IMR-90 (cell line): ENCODE results near the gene B3GAT3. TPM values are rescaled to one million over a fixed set of nuclear protein-coding genes. Genes with fewer than 3 reads are reported as not detected.

Source experiments
- ATAC-seq: fragments of 200-7000 bp; cut with Tn5 transposase; 2 replicates; pipeline ENCODE4 v1.9.1; 2020; ENCODE audit warnings: low read depth, mild to moderate bottlenecking, moderate library complexity
- BruUV-seq: library from RNA; stranded (reverse); fragments of 400-500 nt; replicated peaks from 2 replicates; lab custom pipeline; 2021; lab: Mats Ljungman, UMichigan
- CTCF ChIA-PET: fragments of 300-600 bp; formaldehyde crosslinking; extraction: SDS; loops from one replicate; lab custom pipeline; 2021; ENCODE audit warnings: antibody characterized with exemption; lab: Yijun Ruan, JAX
- POLR2A ChIA-PET: fragments of 300-600 bp; sonication (Branson Sonifier 250); formaldehyde crosslinking; loops from one replicate; lab custom pipeline; 2022; ENCODE audit warnings: antibody characterized with exemption; ENCODE audit not compliant: unreplicated experiment; lab: Charles Lee
- DNase-seq: peaks from one replicate; pipeline ENCODE4 v3.0.0; 2013
- H2AFZ ChIP-seq: replicated peaks from 2 replicates; pipeline ENCODE3; 2013; ENCODE audit warnings: low read length, mild to moderate bottlenecking; ENCODE audit not compliant: poor library complexity
- H2AK5ac ChIP-seq: 2 replicates; pipeline ENCODE4 v1.6.1; 2013; ENCODE audit warnings: low read depth, low read length, inconsistent platforms
- H2AK9ac ChIP-seq: replicated peaks from 2 replicates; pipeline ENCODE3; 2013; ENCODE audit warnings: mild to moderate bottlenecking, low read depth, low read length, moderate library complexity; ENCODE audit not compliant: poor library complexity
- H2BK120ac ChIP-seq: 2 replicates; pipeline ENCODE4 v1.6.1; 2013; ENCODE audit warnings: low read depth, low read length, inconsistent platforms
- H2BK15ac ChIP-seq: 3 replicates; pipeline ENCODE4 v1.6.1; 2013; ENCODE audit warnings: low read depth, low read length, inconsistent platforms
- H2BK20ac ChIP-seq: 2 replicates; pipeline ENCODE4 v1.6.1; 2013; ENCODE audit warnings: low read depth, mild to moderate bottlenecking, inconsistent platforms, low read length, moderate library complexity
- H2BK5ac ChIP-seq: 2 replicates; pipeline ENCODE4 v1.6.1; 2013; ENCODE audit warnings: mild to moderate bottlenecking, low read depth, low read length, inconsistent platforms; ENCODE audit not compliant: poor library complexity, severe bottlenecking
- H3K14ac ChIP-seq: replicated peaks from 2 replicates; pipeline ENCODE4 v1.6.1; 2013; ENCODE audit warnings: low read depth, low read length, inconsistent platforms
- H3K18ac ChIP-seq: 2 replicates; pipeline ENCODE4 v1.6.1; 2013; ENCODE audit warnings: low read depth, low read length, control low read depth
- H3K23ac ChIP-seq: 2 replicates; pipeline ENCODE4 v1.6.1; 2013; ENCODE audit warnings: low read depth, low read length, inconsistent platforms
- H3K27ac ChIP-seq: 2 replicates; pipeline ENCODE4 v1.5.1; 2013; ENCODE audit warnings: mild to moderate bottlenecking, control low read depth, low read length; ENCODE audit not compliant: insufficient read depth
- H3K27me3 ChIP-seq: 2 replicates; pipeline ENCODE4 v1.6.1; 2013; ENCODE audit warnings: low read length; ENCODE audit not compliant: control insufficient read depth, insufficient read depth
- H3K36me3 ChIP-seq: 2 replicates; pipeline ENCODE4 v1.6.1; 2013; ENCODE audit warnings: low read length, mixed read lengths; ENCODE audit not compliant: control insufficient read depth, insufficient read depth
- H3K4ac ChIP-seq: 2 replicates; pipeline ENCODE4 v1.6.1; 2013; ENCODE audit warnings: low read depth, low read length, inconsistent platforms
- H3K4me1 ChIP-seq: 2 replicates; pipeline ENCODE4 v1.6.1; 2013; ENCODE audit warnings: low read length, mixed read lengths; ENCODE audit not compliant: control insufficient read depth, insufficient read depth
- H3K4me2 ChIP-seq: 2 replicates; pipeline ENCODE4 v1.6.1; 2013; ENCODE audit warnings: low read depth, mild to moderate bottlenecking, control low read depth, low read length, moderate library complexity
- H3K4me3 ChIP-seq: 2 replicates; pipeline ENCODE4 v1.5.1; 2013; ENCODE audit warnings: low read depth, mild to moderate bottlenecking, control low read depth, low read length, moderate library complexity; ENCODE audit not compliant: insufficient read depth
- H3K56ac ChIP-seq: 2 replicates; pipeline ENCODE4 v1.6.1; 2013; ENCODE audit warnings: low read length, inconsistent platforms; ENCODE audit not compliant: insufficient read depth; ENCODE audit errors: extremely low read depth
- H3K79me1 ChIP-seq, 2 experiments: 2 replicates each; pipeline ENCODE4 v1.6.1; 2013; ENCODE audit warnings: low read length in 2 of 2, inconsistent platforms in 1 of 2, low read depth in 1 of 2
- H3K9ac ChIP-seq: 2 replicates; pipeline ENCODE4 v1.6.1; 2013; ENCODE audit warnings: low read depth, low read length, control low read depth
- H3K9me1 ChIP-seq: 2 replicates; pipeline ENCODE4 v1.6.1; 2013; ENCODE audit warnings: low read length, inconsistent platforms; ENCODE audit not compliant: insufficient read depth
- H3K9me3 ChIP-seq: 2 replicates; pipeline ENCODE4 v1.6.1; 2013; ENCODE audit warnings: low read length; ENCODE audit not compliant: control insufficient read depth, insufficient read depth
- H4K20me1 ChIP-seq: 2 replicates; pipeline ENCODE4 v1.6.1; 2013; ENCODE audit warnings: low read length, inconsistent platforms; ENCODE audit not compliant: insufficient read depth
- H4K5ac ChIP-seq: 2 replicates; pipeline ENCODE4 v1.6.1; 2013; ENCODE audit warnings: mild to moderate bottlenecking, low read depth, low read length, control low read depth
- H4K8ac ChIP-seq, 2 experiments: 2 replicates each; pipeline ENCODE4 v1.6.1; 2013; ENCODE audit warnings: low read depth in 2 of 2, low read length in 2 of 2, control low read depth in 1 of 2, inconsistent platforms in 1 of 2
- H4K91ac ChIP-seq: 2 replicates; pipeline ENCODE4 v1.6.1; 2013; ENCODE audit warnings: low read depth, low read length, inconsistent platforms; ENCODE audit not compliant: insufficient read depth
- RAD21 ChIP-seq: IDR thresholded peaks from 2 replicates; pipeline ENCODE4 v1.6.1; 2012; ENCODE audit warnings: low read length, improper control_type of control experiment
- WGBS, 2 experiments: methylation state at CpG; one replicate each; pipeline versions ENCODE4 v1.1.5 to v1.1.7; 2013; ENCODE audit warnings: missing lambda C conversion rate in 2 of 2; ENCODE audit not compliant: insufficient read length in 1 of 2; ENCODE audit errors: extremely low coverage in 2 of 2; 5-methylcytosine and 5-hydroxymethylcytosine counted together
- dilution Hi-C: fragments of 300-500 bp; cut with HindIII; formaldehyde crosslinking; loops from one replicate; pipeline ENCODE4 v1.14.3; 2018; ENCODE audit warnings: low sequenced_read_pairs; ENCODE audit not compliant: unreplicated experiment
- in situ Hi-C: fragments of 300-500 bp; cut with MboI; formaldehyde crosslinking; loops from 3 replicates; pipeline ENCODE4 v1.14.3; 2019; ENCODE audit warnings: low sequenced_read_pairs, inconsistent platforms, mixed read lengths
- intact Hi-C: fragments of 100-400 bp; cut with micrococcal nuclease; formaldehyde crosslinking; loops from 2 replicates; pipeline ENCODE4 v1.10.0; 2022
- polyA plus RNA-seq, 3 experiments: library from polyadenylated mRNA; depleted of rRNA; stranded (reverse); fragments of >200 nt; gene quantifications; 2 replicates each; pipeline ENCODE4 v1.2.3, GENCODE V29; 2012; ENCODE audit warnings: low replicate concordance in 1 of 3
- total RNA-seq: library from RNA; depleted of rRNA; stranded (reverse); fragments of >200 nt; gene quantifications from 2 replicates; pipeline ENCODE4 v1.2.3, GENCODE V29; 2012
- TF ChIP-seq, protein P1 (sequence below): fragments of 150-350 bp; IDR thresholded peaks from 2 replicates; pipeline ENCODE4 v1.6.1; 2017; ENCODE audit warnings: mild to moderate bottlenecking, antibody characterized with exemption, low read length, low read depth

Gene B3GAT3
- total and polyA plus RNA-seq, 2 of the 4 experiments (the other 2 are of a cell fraction): 10.4 to 38.4 TPM

DNA sequence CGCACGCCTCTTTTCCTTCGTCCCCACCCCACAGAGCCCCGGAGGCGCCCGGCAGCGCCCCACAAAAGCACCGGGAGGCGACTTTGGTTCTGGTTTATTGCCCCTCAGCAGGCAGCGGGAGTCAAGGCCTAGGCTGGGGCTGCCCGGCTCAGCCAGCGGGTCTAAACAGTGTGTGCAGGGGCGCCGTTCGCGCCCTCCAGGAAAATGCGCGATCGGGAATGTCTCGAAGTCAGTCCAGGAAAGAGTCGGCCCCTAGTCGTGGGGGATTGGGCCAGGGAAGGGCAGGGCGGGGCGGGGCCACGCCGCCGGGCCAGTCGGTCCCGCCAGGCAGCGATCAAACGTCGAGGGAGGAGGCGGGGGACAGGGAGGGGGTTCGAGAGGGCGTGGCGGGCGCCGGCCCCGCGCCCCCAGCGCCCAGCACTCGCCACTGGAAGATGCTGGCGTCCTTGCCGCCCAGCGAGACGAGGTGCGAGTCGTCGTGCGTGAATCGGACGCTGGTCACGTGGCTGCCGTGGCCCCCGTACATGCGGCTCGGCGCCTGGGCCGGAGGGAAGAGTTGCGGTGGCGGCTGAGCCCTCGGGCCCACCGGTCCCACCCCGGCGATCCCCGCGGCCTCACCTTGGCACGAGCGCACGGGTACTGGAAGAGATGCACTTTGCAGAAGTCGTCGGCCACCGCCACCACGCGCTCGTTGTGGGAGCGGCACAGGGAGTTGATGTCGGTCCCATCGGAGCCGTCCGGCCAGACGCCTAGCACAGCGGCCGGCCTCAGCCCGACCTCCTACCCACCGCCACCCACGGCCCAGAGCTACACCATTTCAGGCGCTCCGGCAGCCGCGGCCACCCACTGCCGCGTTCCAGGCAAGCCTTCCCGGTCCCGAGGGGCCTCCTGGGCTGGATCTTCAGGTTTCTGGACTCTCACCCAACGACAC is 19.4 kb downstream of the B3GAT3 start:
- Histone ChIP-seq H3K14ac (no peak overlapping the region; the same call in 1 of the 2 replicates), H3K79me1 (peaks cover 13 to 35% of the 10 kb centered on the region in 2 experiments), H2AK9ac (peak overlapping the region; percentile 53), H3K4me2 (peak overlapping the region; percentile 69), H2BK120ac (no peak overlapping the region), H3K9ac (peak overlapping the region; percentile 39), H3K27me3 (no peaks in the 10 kb centered on the region), H2AFZ (peak overlapping the region; percentile 87), H2BK20ac (no peak overlapping the region), H4K91ac (peak overlapping the region; percentile 30; the same call in 1 of the 2 replicates), H3K56ac (peak overlapping the region; percentile 1; the same call in 1 of the 2 replicates), H3K9me1 (peaks cover 5% of the 10 kb centered on the region), H3K4me1 (peaks cover 7% of the 10 kb centered on the region), H4K20me1 (peaks cover 17% of the 10 kb centered on the region; the same call in 1 of the 2 replicates), H2BK15ac (no peak overlapping the region), H4K5ac (peak overlapping the region; percentile 55), H3K23ac (no peak overlapping the region; the same call in 1 of the 2 replicates), H3K18ac (no peak overlapping the region), H4K8ac (peak overlapping the region; percentile 60 to 70; a peak in 3 of 4 replicates), H3K9me3 (no peaks in the 10 kb centered on the region), H3K4ac (peak overlapping the region; percentile 64), H2AK5ac (peak overlapping the region; percentile 46), H3K4me3 (peak overlapping the region; percentile 42), H2BK5ac (peak overlapping the region; percentile 29), H3K36me3 (peaks cover 30% of the 10 kb centered on the region), H3K27ac (peak overlapping the region; percentile 43)
- intact Hi-C loops: no loop called here
- 14% methylated on average over 57 of the region's 96 CpGs; no CpG with 5 or more reads in 1 of the 2 experiments for WGBS, 2 experiments
- no TSS peak for BruUV-seq
- in situ Hi-C loops: no loop called here
- ChIA-PET CTCF (interaction anchor here (1.0 kb wide), 1 partner anchor 42 kb away, joined by 4 read pairs; no protein-coding TSS in a partner anchor), POLR2A (interaction anchor here (0.6 to 1.7 kb wide), 2 partner anchors 11 to 621 kb away, joined by 3 to 7 read pairs; partner anchors contain the start of gene TUT1)
- ATAC-seq (peak; percentile 52), DNase-seq (peak; percentile 46)
- dilution Hi-C loops: no loop called here
- TF ChIP-seq, protein P1, sequence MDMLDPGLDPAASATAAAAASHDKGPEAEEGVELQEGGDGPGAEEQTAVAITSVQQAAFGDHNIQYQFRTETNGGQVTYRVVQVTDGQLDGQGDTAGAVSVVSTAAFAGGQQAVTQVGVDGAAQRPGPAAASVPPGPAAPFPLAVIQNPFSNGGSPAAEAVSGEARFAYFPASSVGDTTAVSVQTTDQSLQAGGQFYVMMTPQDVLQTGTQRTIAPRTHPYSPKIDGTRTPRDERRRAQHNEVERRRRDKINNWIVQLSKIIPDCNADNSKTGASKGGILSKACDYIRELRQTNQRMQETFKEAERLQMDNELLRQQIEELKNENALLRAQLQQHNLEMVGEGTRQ: peak; percentile 45; the same call in 1 of the 2 replicates
- TF ChIP-seq RAD21: no peak
